Keratinocyte (primary cell): ENCODE data around the gene SLC25A24. TPM values are rescaled to one million over a fixed set of nuclear protein-coding genes. Genes with fewer than 3 reads are reported as not detected.
"Not testable (repeated sequence)": the region's sequence is repeated elsewhere in the genome, so short reads cannot be mapped to it uniquely, and the experiment has no call there.

Source experiments
- DNase-seq: peaks from one replicate; pipeline ENCODE4 v3.0.0-alpha.2; 2011; ENCODE audit warnings: low read depth, missing footprints, low spot score
- FAIRE-seq: peaks from 2 replicates; lab custom pipeline; 2011; peaks lifted over from hg19 to GRCh38; lab: Jason Lieb, UNC
- H2AFZ ChIP-seq: 2 replicates; pipeline ENCODE4 v1.6.0; 2012; ENCODE audit warnings: low read length, control low read depth, inconsistent platforms; ENCODE audit not compliant: control insufficient read depth
- H3K27ac ChIP-seq: 2 replicates; pipeline ENCODE4 v1.5.1; 2011; ENCODE audit warnings: low read length; ENCODE audit not compliant: control insufficient read depth, insufficient read depth
- H3K27me3 ChIP-seq: 3 replicates; pipeline ENCODE4 v1.6.0; 2011; ENCODE audit warnings: low read length; ENCODE audit not compliant: control insufficient read depth, insufficient read depth; ENCODE audit errors: extremely low read depth
- H3K36me3 ChIP-seq, 2 experiments: 2 replicates in 1 of 2; 3 replicates in 1 of 2; pipeline ENCODE4 v1.5.1; 2011; ENCODE audit warnings: low read length in 2 of 2, mild to moderate bottlenecking in 1 of 2; ENCODE audit not compliant: control insufficient read depth in 2 of 2, insufficient read depth in 2 of 2; ENCODE audit errors: extremely low read depth in 1 of 2
- H3K4me1 ChIP-seq: 3 replicates; pipeline ENCODE4 v1.5.1; 2011; ENCODE audit warnings: low read length; ENCODE audit not compliant: control insufficient read depth, insufficient read depth; ENCODE audit errors: extremely low read depth
- H3K4me2 ChIP-seq: 3 replicates; pipeline ENCODE4 v1.6.0; 2011; ENCODE audit warnings: low read depth, low read length; ENCODE audit not compliant: control insufficient read depth, insufficient read depth; ENCODE audit errors: extremely low read depth
- H3K4me3 ChIP-seq, 3 experiments: fragments of 200-600 bp in 1 of 3; sonication (generic) in 1 of 3; 2 replicates in 2 of 3; 3 replicates in 1 of 3; pipeline ENCODE4 v1.5.1; 2011 to 2016; ENCODE audit warnings: low read length in 3 of 3, mild to moderate bottlenecking in 3 of 3, control low read depth in 2 of 3, inconsistent platforms in 1 of 3, low read depth in 1 of 3, mixed read lengths in 1 of 3, mixed run types in 1 of 3, moderate library complexity in 1 of 3; ENCODE audit not compliant: control insufficient read depth in 2 of 3, insufficient read depth in 2 of 3; ENCODE audit errors: extremely low read depth in 1 of 3
- H3K79me2 ChIP-seq: 2 replicates; pipeline ENCODE4 v1.6.0; 2012; ENCODE audit warnings: low read length; ENCODE audit not compliant: control insufficient read depth, insufficient read depth
- H3K9ac ChIP-seq: 3 replicates; pipeline ENCODE4 v1.6.0; 2011; ENCODE audit warnings: low read length; ENCODE audit not compliant: control insufficient read depth, insufficient read depth; ENCODE audit errors: extremely low read depth
- H3K9me1 ChIP-seq: 3 replicates; pipeline ENCODE4 v1.6.0; 2011; ENCODE audit warnings: low read length; ENCODE audit not compliant: control insufficient read depth, insufficient read depth; ENCODE audit errors: extremely low read depth
- H3K9me3 ChIP-seq: 2 replicates; pipeline ENCODE4 v1.5.1; 2012; ENCODE audit warnings: low read depth, low read length; ENCODE audit not compliant: control insufficient read depth
- H4K20me1 ChIP-seq: 3 replicates; pipeline ENCODE4 v1.6.0; 2011; ENCODE audit warnings: low read length; ENCODE audit not compliant: control insufficient read depth, insufficient read depth; ENCODE audit errors: extremely low read depth
- CTCF ChIP-seq, 3 experiments: IDR thresholded peaks in 1 of 3; conservative IDR thresholded peaks in 1 of 3; optimal IDR thresholded peaks in 1 of 3; 2 replicates in 2 of 3; 3 replicates in 1 of 3; pipeline versions ENCODE3 to v1.5.1; 2011; ENCODE audit warnings: low read length in 3 of 3, mild to moderate bottlenecking in 3 of 3, moderate library complexity in 2 of 3, control low read depth in 1 of 3, inconsistent platforms in 1 of 3; ENCODE audit not compliant: insufficient read depth in 2 of 3; ENCODE audit errors: extremely low read depth in 1 of 3
- EZH2 ChIP-seq: IDR thresholded peaks from one replicate; pipeline ENCODE4 v1.6.1; 2012; ENCODE audit warnings: inconsistent platforms, mild to moderate bottlenecking, low read length, moderate library complexity
- dilution Hi-C: fragments of 300-500 bp; cut with MboI; formaldehyde crosslinking; loops from one replicate; pipeline ENCODE4 v1.7.0; 2020; ENCODE audit warnings: low sequenced_read_pairs; ENCODE audit not compliant: extremely low pct_ligation_motif_present
- polyA plus RNA-seq, 5 experiments: library from polyadenylated mRNA; depleted of rRNA in 3 of 5; stranded (reverse) in 3 of 5; stranded (forward) in 1 of 5; unstranded in 1 of 5; fragments of >200 nt; gene quantifications; 1 replicate in 1 of 5; 2 replicates in 3 of 5; 3 replicates in 1 of 5; pipeline versions ENCODE4 v1.2.1 to v1.2.3, GENCODE V29; 2011 to 2012; ENCODE audit warnings: missing spikeins in 2 of 5, low read depth in 1 of 5, low replicate concordance in 1 of 5

Gene SLC25A24
- polyA plus RNA-seq, 1 donor (not counting 4 experiments of a cell fraction or from before 2014, with no cell fraction given): 58.9 TPM

- TF ChIP-seq CTCF (optimal IDR thresholded peaks at IDR 0.05 in 1 of 3, IDR thresholded peaks at IDR 0.05 in 1 of 3, conservative IDR thresholded peaks at IDR 0.05 in 1 of 3; ENCODE audit: extremely low read depth in 1 of 3, insufficient read depth in 2 of 3, low read length in 3 of 3) (no peak), EZH2 (no peak)
- peaks cover 11 to 13% of the 10 kb centered on the region in 2 experiments for H3K36me3 ChIP-seq
Observed at GRCh38 chr1:108140177-108140576, 60.0 kb downstream of the SLC25A24 start.

GRCh38 chr1:108139555-108139954, 60.6 kb downstream of the SLC25A24 start:
- H3K79me2 ChIP-seq, FAIRE-seq, H2AFZ ChIP-seq, H3K9me3 ChIP-seq, H3K9ac ChIP-seq, H4K20me1 ChIP-seq, H3K4me2 ChIP-seq, H3K27me3 ChIP-seq, H3K4me1 ChIP-seq, H3K4me3 ChIP-seq, H3K9me1 ChIP-seq, DNase-seq, H3K27ac ChIP-seq, dilution Hi-C loops: not testable (repeated sequence)
- H3K36me3 ChIP-seq: peaks cover 11 to 13% of the 10 kb centered on the region in 2 experiments

More at GRCh38 chr1:108140177-108140576, 60.0 kb downstream of the SLC25A24 start:
- no peak for DNase-seq
- dilution Hi-C loops: no loop called here
- no peaks in the 10 kb centered on the region for H3K79me2 ChIP-seq
- no peak overlapping the region for H3K4me2 ChIP-seq
- H3K9ac ChIP-seq: no peak overlapping the region
- no peaks in the 10 kb centered on the region for H3K9me1 ChIP-seq
- peaks cover 3% of the 10 kb centered on the region for H3K4me1 ChIP-seq
- H3K27me3 ChIP-seq: no peaks in the 10 kb centered on the region
- no peaks in the 10 kb centered on the region for H3K9me3 ChIP-seq
- no peak for FAIRE-seq
- H2AFZ ChIP-seq: no peak overlapping the region
- H4K20me1 ChIP-seq: no peaks in the 10 kb centered on the region
- no peak overlapping the region for H3K27ac ChIP-seq
- no peak overlapping the region for H3K4me3 ChIP-seq

GRCh38 chr1:108133148-108133547, 67.0 kb downstream of the SLC25A24 start:
- H3K4me1 ChIP-seq, H3K79me2 ChIP-seq, DNase-seq, FAIRE-seq, H3K9me3 ChIP-seq, H4K20me1 ChIP-seq, H3K27me3 ChIP-seq, H3K27ac ChIP-seq, H3K9me1 ChIP-seq, H2AFZ ChIP-seq, H3K4me3 ChIP-seq, H3K9ac ChIP-seq, dilution Hi-C loops, H3K4me2 ChIP-seq: not testable (repeated sequence)
- H3K36me3 ChIP-seq: peaks cover 16% of the 10 kb centered on the region in 2 experiments

- FAIRE-seq, H3K9me3 ChIP-seq, DNase-seq, H3K79me2 ChIP-seq, H3K4me1 ChIP-seq, H2AFZ ChIP-seq, H4K20me1 ChIP-seq, H3K4me3 ChIP-seq, H3K9me1 ChIP-seq, dilution Hi-C loops, H3K27ac ChIP-seq, H3K4me2 ChIP-seq, H3K9ac ChIP-seq, H3K27me3 ChIP-seq: not testable (repeated sequence)
- peaks cover 12 to 13% of the 10 kb centered on the region in 2 experiments for H3K36me3 ChIP-seq
Observed at GRCh38 chr1:108132367-108132766, 67.8 kb downstream of the SLC25A24 start.
